Loucy (cell line): Measurements from ENCODE around the gene STON2.

ENCODE experiments used
- EZH2phosphoT487 ChIP-seq: fragments of 200-600 bp; IDR thresholded peaks from 2 replicates; pipeline ENCODE4 v1.6.1; 2018; ENCODE audit warnings: antibody characterized with exemption, mild to moderate bottlenecking, moderate library complexity, borderline replicate concordance
- TF ChIP-seq, protein P1 (sequence below): fragments of 200-600 bp; sonication (generic); conservative IDR thresholded peaks from 2 replicates; pipeline ENCODE4 v1.5.1; 2014; ENCODE audit warnings: mild to moderate bottlenecking, antibody characterized with exemption, low read length

DNA sequence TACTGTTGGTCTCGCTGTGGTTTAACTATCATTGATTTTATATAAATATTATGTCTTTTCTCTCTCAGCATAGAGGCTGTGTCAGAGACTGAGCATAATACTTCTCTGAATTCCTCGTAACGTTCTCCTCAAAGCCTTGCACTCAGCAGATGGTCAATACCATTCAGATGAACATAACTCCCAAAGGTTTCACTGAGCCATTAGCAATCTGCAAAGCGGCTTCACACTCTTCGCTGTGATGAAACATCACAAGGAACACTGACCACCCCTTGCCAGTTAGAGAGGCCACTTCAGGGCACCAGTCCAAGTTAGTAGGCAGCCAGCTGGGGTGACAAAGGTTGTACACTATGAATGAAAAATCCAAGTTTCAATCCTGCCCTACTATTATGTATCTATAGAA lies 30.1 kb upstream of the STON2 start:
- TF ChIP-seq, protein P1, sequence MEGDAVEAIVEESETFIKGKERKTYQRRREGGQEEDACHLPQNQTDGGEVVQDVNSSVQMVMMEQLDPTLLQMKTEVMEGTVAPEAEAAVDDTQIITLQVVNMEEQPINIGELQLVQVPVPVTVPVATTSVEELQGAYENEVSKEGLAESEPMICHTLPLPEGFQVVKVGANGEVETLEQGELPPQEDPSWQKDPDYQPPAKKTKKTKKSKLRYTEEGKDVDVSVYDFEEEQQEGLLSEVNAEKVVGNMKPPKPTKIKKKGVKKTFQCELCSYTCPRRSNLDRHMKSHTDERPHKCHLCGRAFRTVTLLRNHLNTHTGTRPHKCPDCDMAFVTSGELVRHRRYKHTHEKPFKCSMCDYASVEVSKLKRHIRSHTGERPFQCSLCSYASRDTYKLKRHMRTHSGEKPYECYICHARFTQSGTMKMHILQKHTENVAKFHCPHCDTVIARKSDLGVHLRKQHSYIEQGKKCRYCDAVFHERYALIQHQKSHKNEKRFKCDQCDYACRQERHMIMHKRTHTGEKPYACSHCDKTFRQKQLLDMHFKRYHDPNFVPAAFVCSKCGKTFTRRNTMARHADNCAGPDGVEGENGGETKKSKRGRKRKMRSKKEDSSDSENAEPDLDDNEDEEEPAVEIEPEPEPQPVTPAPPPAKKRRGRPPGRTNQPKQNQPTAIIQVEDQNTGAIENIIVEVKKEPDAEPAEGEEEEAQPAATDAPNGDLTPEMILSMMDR = no peak
- TF ChIP-seq EZH2phosphoT487 = no peak
